Measurements from ENCODE around the gene DPP7. TPM values are rescaled to one million over a fixed set of nuclear protein-coding genes. Genes with fewer than 3 reads are reported as not detected.

DPP7 gene
- total and polyA plus RNA-seq, 9 of the 15 experiments (the other 6 are each of a cell fraction or from before 2014, with no cell fraction given): 0.99 to 365 (median 132) TPM

GRCh38 chr9:137103206-137103999 is 11.1 kb downstream of the DPP7 start:
- Histone ChIP-seq H3K9me1 (ENCODE audit: control insufficient read depth, insufficient read depth, low read length) (no peaks in the 10 kb centered on the region), H3K9me3 (replicated peaks; ENCODE audit: control insufficient read depth, insufficient read depth, low read depth, low read length) (peaks cover 22% of the 10 kb centered on the region), H3K27ac (ENCODE audit: extremely low read depth, low read depth, low read length) (no peak overlapping the region), H3K9ac (ENCODE audit: insufficient read depth in 1 of 2, low read depth in 2 of 2, low read length in 2 of 2) (no peak overlapping the region), H3K36me3 (ENCODE audit: control insufficient read depth, insufficient read depth, low read length) (peaks cover 94% of the 10 kb centered on the region), H3K79me2 (ENCODE audit: control insufficient read depth, insufficient read depth, low read length) (no peaks in the 10 kb centered on the region), H4K20me1 (replicated peaks; ENCODE audit: control insufficient read depth, insufficient read depth, low read length) (no peaks in the 10 kb centered on the region), H3K4me3 (no peak overlapping the region), H2AFZ (ENCODE audit: low read depth, low read length) (no peak overlapping the region), H3K4me2 (ENCODE audit: insufficient read depth, low read length) (no peak overlapping the region), H3K27me3 (ENCODE audit: control insufficient read depth in 2 of 2, insufficient read depth in 2 of 2, low read length in 2 of 2) (no peaks in the 10 kb centered on the region), H3K4me1 (replicated peaks in 1 of 2; ENCODE audit: control insufficient read depth in 2 of 2, insufficient read depth in 2 of 2, low read length in 2 of 2) (peaks cover 0 to 15% of the 10 kb centered on the region in 2 experiments; a peak in 2 of 5 replicates)
- WGBS (ENCODE audit: insufficient coverage, low coverage, missing lambda C conversion rate): 90% methylated on average over 36 of the region's 37 CpGs
- POLR2A ChIA-PET: interaction anchor here (0.6 to 1.2 kb wide), 2 partner anchors 13 to 17 kb away, joined by 4 read pairs; no protein-coding TSS in a partner anchor
- FAIRE-seq (no peak), ATAC-seq (no peak), DNase-seq (ENCODE audit: extremely low read depth in 1 of 4, low spot score in 3 of 4) (no peak)
- BruUV-seq (replicated peaks): no TSS peak
- TF ChIP-seq PATZ1 (CRISPR knock-in tag; IDR thresholded peaks at IDR 0.05; ENCODE audit: borderline replicate concordance) (no peak), ZC3H4 (CRISPR knock-in tag; IDR thresholded peaks at IDR 0.05; ENCODE audit: borderline replicate concordance) (peak; percentile 59; the same call in 1 of the 2 replicates), MED1 (CRISPR knock-in tag; IDR thresholded peaks at IDR 0.05; ENCODE audit: borderline replicate concordance) (0 out of 2 replicates have a peak, but pooled peaks have one; percentile 27)
- intact Hi-C loops (cut with micrococcal nuclease): no loop called here
- in situ Hi-C loops (cut with MboI): no loop called here
- CTCF ChIA-PET (ENCODE audit: low intra/inter-chr PET ratio): no interaction called here

Measured in K562 (cell line).